ENCODE measurements around the gene FGD6. TPM values are rescaled to one million over a fixed set of nuclear protein-coding genes. Genes with fewer than 3 reads are reported as not detected.
"Not testable (repeated sequence)": the region's sequence is repeated elsewhere in the genome, so short reads cannot be mapped to it uniquely, and the experiment has no call there.

Gene FGD6
- total RNA-seq, 3 donors from 2014 or later: 20.5 to 52.1 (median 24.2) TPM

- Histone ChIP-seq H3K4me1 (ENCODE audit: low read depth) (no peaks in the 10 kb centered on the region), H3K36me3 (ENCODE audit: low read depth) (no peaks in the 10 kb centered on the region), H3K4me3 (no peak overlapping the region), H3K9me3 (no peaks in the 10 kb centered on the region)
- TF ChIP-seq CTCF (IDR thresholded peaks at IDR 0.05): no peak
- ATAC-seq (no peak), DNase-seq (no peak)
- intact Hi-C loops (cut with DNase I, micrococcal nuclease): no loop called here
Measured at GRCh38 chr12:95240556-95240955, 23.3 kb upstream of the FGD6 start.

GRCh38 chr12:95239835-95240234 is 22.6 kb upstream of the FGD6 start:
- DNase-seq; ATAC-seq; H3K9me3 ChIP-seq; H3K4me3 ChIP-seq; intact Hi-C loops (cut with DNase I, micrococcal nuclease); H3K4me1 ChIP-seq (ENCODE audit: low read depth); H3K36me3 ChIP-seq (ENCODE audit: low read depth): not testable (repeated sequence)

- no peak overlapping the region for H3K4me3 ChIP-seq
- no peak for TF ChIP-seq CTCF (IDR thresholded peaks at IDR 0.05)
- no peak for ATAC-seq
- no peaks in the 10 kb centered on the region for H3K4me1 ChIP-seq (ENCODE audit: low read depth)
- intact Hi-C loops (cut with DNase I, micrococcal nuclease): no loop called here
- no peaks in the 10 kb centered on the region for H3K9me3 ChIP-seq
- H3K36me3 ChIP-seq (ENCODE audit: low read depth): no peaks in the 10 kb centered on the region
- DNase-seq: no peak
Measured at GRCh38 chr12:95239216-95239615, 21.9 kb upstream of the FGD6 start.

- no peak for ATAC-seq
- H3K9me3 ChIP-seq: no peaks in the 10 kb centered on the region
- no peaks in the 10 kb centered on the region for H3K36me3 ChIP-seq (ENCODE audit: low read depth)
- intact Hi-C loops (cut with DNase I, micrococcal nuclease): no loop called here
- TF ChIP-seq CTCF (IDR thresholded peaks at IDR 0.05): no peak
- DNase-seq: no peak
- H3K4me1 ChIP-seq (ENCODE audit: low read depth): no peaks in the 10 kb centered on the region
- no peak overlapping the region for H3K4me3 ChIP-seq
Measured at GRCh38 chr12:95238150-95238549, 20.9 kb upstream of the FGD6 start.

- ATAC-seq (no peak), DNase-seq (no peak)
- no peak for TF ChIP-seq CTCF (IDR thresholded peaks at IDR 0.05)
- Histone ChIP-seq H3K9me3 (no peaks in the 10 kb centered on the region), H3K4me3 (no peak overlapping the region), H3K4me1 (ENCODE audit: low read depth) (no peaks in the 10 kb centered on the region), H3K36me3 (ENCODE audit: low read depth) (no peaks in the 10 kb centered on the region)
- intact Hi-C loops (cut with DNase I, micrococcal nuclease): no loop called here
Measured at GRCh38 chr12:95237315-95237714, 20.0 kb upstream of the FGD6 start.

- H3K4me1 ChIP-seq (ENCODE audit: low read depth); H3K36me3 ChIP-seq (ENCODE audit: low read depth); intact Hi-C loops (cut with DNase I, micrococcal nuclease); DNase-seq; H3K9me3 ChIP-seq; H3K4me3 ChIP-seq; ATAC-seq: not testable (repeated sequence)
Measured at GRCh38 chr12:95235621-95236020, 18.4 kb upstream of the FGD6 start.

GRCh38 chr12:95234187-95234586 is 16.9 kb upstream of the FGD6 start:
- H3K9me3 ChIP-seq; H3K4me1 ChIP-seq (ENCODE audit: low read depth); ATAC-seq; H3K4me3 ChIP-seq; DNase-seq; intact Hi-C loops (cut with DNase I, micrococcal nuclease); H3K36me3 ChIP-seq (ENCODE audit: low read depth): not testable (repeated sequence)

Measured in mucosa of descending colon (tissue), 3 donors.